Kidney tubule cell (primary cell): ENCODE measurements around the gene DLX3.
A peak's percentile ranks its signal among the peaks of the same experiment; 100 is the strongest.

Source experiments
- DNase-seq: peaks from one replicate; pipeline ENCODE4 v3.0.0-alpha.2; 2018; ENCODE audit warnings: low spot score

Gene DLX3

GRCh38 chr17:49972486-49973270, 22.3 kb downstream of the DLX3 start:
- DNase-seq, result no peak

DNA sequence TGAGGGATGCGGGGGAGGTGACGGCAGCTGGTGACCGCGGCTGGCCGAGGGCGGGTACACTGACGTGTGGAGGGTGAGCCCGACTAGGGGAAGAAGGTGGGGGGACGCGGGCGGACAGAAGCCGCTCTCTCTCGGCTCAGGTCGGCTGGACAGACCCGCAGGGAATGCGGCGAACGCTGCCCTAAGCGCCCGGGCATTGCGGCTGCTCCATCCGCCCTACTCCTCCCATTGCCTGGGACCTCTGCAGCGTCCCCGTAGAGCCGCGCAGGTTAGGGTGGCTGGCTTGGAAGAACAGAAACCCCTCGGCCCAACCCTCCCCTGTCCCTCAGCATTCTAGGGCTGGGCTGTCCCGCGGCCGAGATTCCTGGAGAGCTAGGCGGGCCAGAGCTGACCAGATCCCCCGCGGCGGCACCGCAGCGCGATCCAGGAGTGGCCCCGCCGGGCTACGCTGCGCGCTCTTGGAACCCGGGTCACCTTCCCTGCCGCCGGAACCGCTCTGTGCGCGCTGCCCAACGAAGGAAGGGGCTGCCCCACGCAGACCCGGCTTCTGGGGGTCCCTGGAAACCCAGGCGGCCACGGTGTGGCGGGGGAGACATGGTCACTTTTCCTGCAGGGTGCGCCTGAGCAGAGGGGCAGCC, 23.1 kb downstream of the DLX3 start:
- no peak for DNase-seq

- DNase-seq, result no peak
Measured at GRCh38 chr17:49971199-49971847, 23.7 kb downstream of the DLX3 start.

GRCh38 chr17:49970498-49970897, 24.5 kb downstream of the DLX3 start:
- DNase-seq, result no peak

DNA sequence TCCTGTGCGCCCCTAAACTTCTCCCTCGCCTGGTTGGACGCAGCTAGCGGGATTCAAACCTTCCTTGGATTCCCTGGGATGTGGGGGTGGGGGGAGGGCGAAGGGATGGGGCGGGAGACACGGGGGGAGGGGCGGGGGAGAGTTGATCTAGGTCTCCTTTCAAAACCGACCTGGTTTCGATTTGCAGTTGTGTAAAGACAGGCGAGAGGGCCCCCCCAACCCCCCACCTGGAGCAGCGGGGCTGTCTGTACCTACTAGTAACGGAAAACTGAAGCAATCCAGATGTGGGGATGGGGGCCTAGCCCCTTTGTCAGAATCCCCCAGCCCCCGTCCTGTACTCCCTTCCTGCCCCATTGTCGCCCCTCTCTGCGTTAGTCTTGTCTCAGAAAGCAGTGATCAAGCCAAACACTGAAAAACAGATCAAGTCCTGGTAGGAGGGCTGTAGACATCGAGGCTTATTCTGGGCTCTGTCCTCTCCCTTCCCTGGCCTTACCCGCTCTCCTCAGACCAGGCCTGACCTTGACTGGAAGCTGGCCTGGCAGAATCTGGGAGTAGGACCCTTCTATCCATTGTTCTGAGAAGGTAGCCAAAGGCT, 25.1 kb downstream of the DLX3 start:
- no peak for DNase-seq

- no peak for DNase-seq
Measured at GRCh38 chr17:49969134-49969759, 25.8 kb downstream of the DLX3 start, which contains the start of gene DLX4. TSS of gene DLX4 (plus strand) at chr17:49969190. CDS start at chr17:49969469, 279 bp downstream.

- DNase-seq, result peak; percentile 70
Measured at GRCh38 chr17:49968405-49969133, 26.5 kb downstream of the DLX3 start.

DNA sequence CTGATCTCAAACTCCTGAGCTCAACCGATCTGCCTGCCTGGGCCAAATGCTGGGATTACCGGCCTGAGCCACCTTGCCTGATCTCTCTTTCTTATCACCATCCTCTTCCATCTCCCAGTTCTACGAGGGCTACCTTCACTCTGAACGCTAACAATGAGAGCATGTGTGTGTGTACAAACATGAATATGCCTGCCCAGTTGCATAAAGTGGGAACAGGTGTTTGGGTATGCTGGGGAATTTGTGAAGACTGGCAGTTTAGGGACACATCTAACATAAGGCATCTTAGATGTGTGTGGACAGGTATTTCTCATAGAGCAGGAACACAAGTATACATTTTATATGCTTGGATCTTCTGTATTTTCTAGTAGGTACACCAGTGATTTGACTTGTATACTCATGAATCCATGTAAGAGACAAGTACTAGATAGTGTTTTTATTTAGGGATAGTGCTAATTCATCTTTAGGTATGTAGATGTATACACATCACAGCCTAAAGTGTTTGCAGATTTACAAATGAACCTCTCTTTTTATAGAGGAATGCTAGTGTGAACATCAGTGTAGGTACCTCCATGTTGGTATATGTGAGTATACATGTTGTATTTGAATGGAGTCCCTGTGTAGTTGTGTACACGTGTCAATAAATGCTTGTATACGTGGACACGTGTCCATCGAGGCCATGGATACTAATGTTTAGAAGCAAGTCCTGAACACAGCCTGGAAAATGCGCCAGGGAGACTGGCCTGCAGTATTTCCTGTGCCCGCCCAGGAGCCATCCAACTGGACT, 27.2 kb downstream of the DLX3 start:
- no peak for DNase-seq

GRCh38 chr17:49967205-49967604, 27.8 kb downstream of the DLX3 start:
- DNase-seq, result no peak

DNA sequence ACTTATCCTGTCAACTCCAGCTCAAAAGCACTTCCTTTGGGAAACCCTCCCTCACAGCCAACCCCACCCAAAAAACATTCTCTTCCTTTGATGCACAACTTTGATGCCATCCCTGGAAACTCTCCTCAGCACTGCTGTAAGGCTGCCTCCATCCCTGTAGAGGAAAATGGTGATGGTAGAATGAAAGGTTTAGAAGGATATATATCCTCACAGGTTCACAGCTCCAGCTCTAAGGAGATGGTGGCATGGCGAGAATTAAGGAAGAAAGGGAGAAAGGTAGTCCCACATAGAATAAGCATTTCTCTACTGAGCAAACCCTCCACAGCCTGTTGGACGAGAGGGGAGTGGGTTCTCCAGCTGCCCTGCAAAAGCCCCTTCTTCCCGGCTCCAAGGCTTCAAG, 28.3 kb downstream of the DLX3 start:
- no peak for DNase-seq

DNA sequence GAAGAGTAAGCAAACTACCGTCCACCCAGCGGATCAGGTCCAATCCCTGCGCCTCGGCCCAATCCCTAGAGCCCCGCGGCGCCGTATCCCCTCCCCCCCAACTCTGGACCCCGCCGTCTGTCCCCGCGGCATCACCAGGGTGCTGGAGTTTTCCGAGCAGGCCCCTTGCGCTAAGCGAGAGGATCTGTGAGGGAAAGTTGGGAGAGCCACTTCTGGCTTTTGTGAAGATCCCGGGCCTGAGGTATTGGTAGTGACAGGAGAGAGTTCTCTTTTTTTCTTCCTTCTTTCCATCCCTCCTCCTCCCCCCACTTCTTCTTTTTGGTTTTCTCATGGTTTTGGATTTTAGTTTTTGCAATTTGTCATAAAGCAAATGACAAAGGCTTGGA, 29.5 kb downstream of the DLX3 start:
- DNase-seq, result no peak

GRCh38 chr17:49964769-49965523, 30.1 kb downstream of the DLX3 start:
- DNase-seq, result no peak

GRCh38 chr17:49964303-49964768, 30.7 kb downstream of the DLX3 start:
- DNase-seq, result no peak

DNA sequence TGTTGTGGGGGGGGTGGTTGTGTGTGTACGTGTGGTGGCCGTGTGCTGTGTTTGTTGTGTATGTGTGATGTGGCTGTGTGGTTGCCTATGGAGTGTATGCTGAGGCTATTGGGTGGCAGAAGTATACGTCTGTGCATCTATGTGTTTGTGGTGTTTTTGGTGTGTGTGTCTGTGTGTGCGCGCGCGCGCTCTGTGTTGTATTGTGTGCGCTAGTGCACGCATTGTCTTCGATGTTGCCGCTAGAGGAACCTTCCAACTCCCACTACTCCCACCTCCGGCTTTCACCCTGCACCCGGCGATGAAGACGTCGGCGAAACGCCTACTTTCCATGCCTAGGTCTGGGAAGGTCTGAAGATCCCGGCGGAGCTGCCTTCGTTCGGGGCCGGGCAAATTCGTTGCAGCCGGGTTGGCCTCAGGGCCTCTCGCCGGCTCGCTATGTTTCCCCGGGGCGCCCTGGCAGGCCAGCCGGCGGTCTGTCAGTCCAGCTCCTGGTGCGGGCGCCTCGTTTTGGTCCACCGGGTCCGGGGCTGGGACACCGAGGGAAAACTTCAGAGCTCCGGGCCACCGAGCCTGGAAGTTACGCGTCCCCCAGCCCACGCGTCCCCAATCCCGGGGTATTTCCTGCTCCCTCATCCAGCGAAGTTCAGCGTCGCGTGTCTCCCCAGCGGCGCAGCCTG, 31.3 kb downstream of the DLX3 start:
- DNase-seq, result no peak

- no peak for DNase-seq
Measured at GRCh38 chr17:49963309-49963625, 31.8 kb downstream of the DLX3 start.

GRCh38 chr17:49962599-49963308, 32.3 kb downstream of the DLX3 start:
- DNase-seq, result no peak

DNA sequence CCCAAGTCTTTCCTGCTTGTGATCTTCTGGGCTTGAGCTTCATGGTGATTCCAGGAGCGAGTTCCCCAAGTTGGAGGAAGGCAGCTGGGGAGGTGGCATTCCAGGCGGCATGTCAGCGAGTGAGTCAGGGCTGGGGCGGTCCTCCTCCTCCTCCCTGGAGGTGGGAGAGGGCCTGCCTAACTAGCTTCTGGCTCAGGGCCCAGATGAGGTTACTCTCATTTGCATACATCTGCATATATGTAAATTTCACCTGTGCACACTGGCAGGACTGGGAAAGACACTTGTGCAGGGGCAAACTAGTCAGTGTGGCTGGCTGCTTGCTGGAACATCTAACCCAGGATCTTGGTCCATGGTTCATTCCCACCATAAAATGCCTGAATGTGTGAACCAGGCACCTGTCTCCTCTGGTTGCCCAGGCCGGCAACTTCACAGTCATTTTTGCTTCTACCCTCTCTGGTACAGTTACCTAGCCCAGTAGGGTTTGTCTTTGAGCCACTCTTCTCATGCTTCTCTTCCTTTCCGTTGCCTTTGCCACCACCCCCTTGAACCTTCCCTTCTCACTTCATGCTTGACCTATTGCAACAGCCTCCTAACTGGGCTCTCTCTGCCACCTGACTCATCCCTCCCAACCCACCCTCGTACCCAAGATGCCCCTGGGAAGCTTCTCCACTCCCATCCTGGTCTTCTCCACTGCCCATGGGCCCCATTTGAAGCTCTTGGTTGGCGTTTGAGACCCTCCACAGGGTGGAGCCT, 35.7 kb downstream of the DLX3 start:
- DNase-seq, result peak; percentile 70

DNA sequence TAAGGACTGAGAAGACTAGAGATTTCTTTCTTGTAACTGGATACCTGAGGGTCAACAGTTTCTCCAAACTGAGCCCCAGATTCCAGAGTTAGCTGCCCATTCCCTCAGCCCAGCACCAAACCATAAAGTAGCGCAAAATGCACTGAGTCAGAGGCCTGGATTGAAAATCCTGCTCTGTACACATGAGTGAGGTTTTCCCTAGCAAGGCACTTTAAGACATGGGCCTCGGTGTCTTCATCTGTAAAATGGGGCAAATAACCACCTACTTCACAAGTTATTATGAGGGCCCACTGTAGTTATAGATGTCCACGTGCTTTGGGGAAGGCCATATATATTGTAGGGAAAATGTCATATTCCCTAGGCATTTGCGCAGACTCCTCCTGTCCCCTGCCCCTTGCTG, 36.3 kb downstream of the DLX3 start:
- DNase-seq, result no peak
